Measurements from ENCODE around the gene NUP88. TPM values are rescaled to one million over a fixed set of nuclear protein-coding genes. Genes with fewer than 3 reads are reported as not detected.

Gene NUP88
- total and polyA plus RNA-seq, 10 of the 15 experiments (the other 5 are each of a cell fraction or from before 2014, with no cell fraction given), result 110 to 244 (median 188) TPM

DNA sequence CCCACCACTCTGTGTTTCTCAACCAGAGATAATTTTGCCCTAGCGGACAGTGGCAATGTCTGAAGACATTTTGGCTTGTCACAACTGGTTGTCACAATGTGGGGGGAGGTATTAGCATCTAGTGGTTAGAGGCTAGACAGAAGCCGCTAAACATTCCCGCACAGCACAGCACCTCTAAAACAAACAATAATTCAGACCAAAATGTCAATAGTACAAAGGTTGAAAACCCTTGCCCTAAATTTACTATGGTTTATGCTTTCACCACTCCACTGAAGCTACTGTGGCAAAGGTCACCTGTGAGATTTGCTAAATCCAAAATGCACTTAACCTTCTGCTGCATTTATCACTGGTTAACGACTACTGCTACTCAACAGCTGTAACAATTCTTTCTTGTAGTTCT, 14.1 kb downstream of the NUP88 start (continued):
- TF ChIP-seq ESRRA (IDR thresholded peaks at IDR 0.05; ENCODE audit: low read length), result no peak
- no peak for TF ChIP-seq JUND (IDR thresholded peaks at IDR 0.05; ENCODE audit: low read depth, low read length)
- no peak for TF ChIP-seq TCF12 (IDR thresholded peaks at IDR 0.05; ENCODE audit: low read depth, low read length)
- TF ChIP-seq CHD2 (IDR thresholded peaks at IDR 0.05; ENCODE audit: borderline replicate concordance, low read depth, low read length), result no peak
- TF ChIP-seq TAF1 (IDR thresholded peaks at IDR 0.05; ENCODE audit: borderline replicate concordance, low read depth, low read length), result no peak
- no peak for TF ChIP-seq BRCA1 (IDR thresholded peaks at IDR 0.05; ENCODE audit: low read depth, low read length)
- TF ChIP-seq NR2F1 (conservative IDR thresholded peaks at IDR 0.05), result no peak

DNA sequence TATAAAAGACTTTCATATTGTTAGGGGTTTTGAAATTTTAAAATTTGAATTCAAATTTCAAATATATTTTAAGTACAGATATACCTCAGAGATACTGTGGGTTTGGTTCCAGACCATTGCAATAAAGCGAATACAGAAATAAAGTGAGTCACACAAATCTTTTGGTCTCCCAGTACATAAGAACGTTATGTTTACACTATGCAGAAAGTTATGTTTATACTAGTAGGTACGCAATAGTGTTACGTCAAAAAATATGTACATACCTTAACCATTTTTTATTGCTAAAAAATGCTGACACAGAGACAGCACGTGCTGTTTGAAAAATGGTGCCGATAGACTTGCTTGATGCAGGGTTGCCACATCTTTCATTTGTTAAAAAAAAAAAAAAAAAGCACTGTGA, 19.7 kb downstream of the NUP88 start:
- POLR2A ChIA-PET, result no interaction called here
- Histone ChIP-seq H3K9me3 (replicated peaks; ENCODE audit: control insufficient read depth, insufficient read depth, low read length) (no peaks in the 10 kb centered on the region; the same call in 2 of the 3 replicates), H3K79me2 (ENCODE audit: control insufficient read depth, insufficient read depth, low read length) (no peaks in the 10 kb centered on the region; the same call in 1 of the 2 replicates), H3K27ac (ENCODE audit: control insufficient read depth, insufficient read depth) (no peak overlapping the region), H3K4me3 (no peak overlapping the region), H3K36me3 (ENCODE audit: control insufficient read depth in 2 of 2, insufficient read depth in 2 of 2, low read length in 1 of 2) (peaks cover 9 to 48% of the 10 kb centered on the region in 2 experiments), H3K9ac (ENCODE audit: control insufficient read depth, insufficient read depth, low read length) (no peak overlapping the region), H2AFZ (ENCODE audit: control insufficient read depth, low read depth, low read length) (no peak overlapping the region), H3K4me2 (ENCODE audit: control insufficient read depth, insufficient read depth) (no peak overlapping the region), H4K20me1 (ENCODE audit: control insufficient read depth, insufficient read depth) (no peaks in the 10 kb centered on the region), H3K27me3 (replicated peaks in 1 of 2; ENCODE audit: control insufficient read depth in 2 of 2, insufficient read depth in 2 of 2, low read length in 1 of 2) (no peaks in the 10 kb centered on the region), H3K4me1 (ENCODE audit: control insufficient read depth, insufficient read depth, low read length) (peaks cover 5% of the 10 kb centered on the region; the same call in 1 of the 2 replicates)
- intact Hi-C loops (cut with micrococcal nuclease; ENCODE audit: unreplicated experiment) (no loop called here), in situ Hi-C loops (cut with MboI) (no loop called here)
- SMC1A ChIA-PET (ENCODE audit: uncharacterized antibody, unreplicated experiment), result no interaction called here
- DNase-seq (ENCODE audit: low read depth, low spot score), result no peak
- no peak for ATAC-seq
- FAIRE-seq, result no peak
- RAD21 ChIA-PET (ENCODE audit: unreplicated experiment), result no interaction called here
- 86% methylated on average over 6 of the region's 6 CpGs for WGBS (ENCODE audit: insufficient coverage, insufficient replicate concordance, low lambda C conversion rate, missing lambda C conversion rate)
- CTCF ChIA-PET, result no interaction called here
- no TSS peak for BruUV-seq (replicated peaks)
- TF ChIP-seq SMC3 (IDR thresholded peaks at IDR 0.05; ENCODE audit: borderline replicate concordance, low read length) (no peak), SP1 (IDR thresholded peaks at IDR 0.05; ENCODE audit: low read depth, low read length) (no peak), GATAD2B (conservative IDR thresholded peaks at IDR 0.05; ENCODE audit: low read depth) (no peak), NFXL1 (IDR thresholded peaks at IDR 0.05; ENCODE audit: borderline replicate concordance) (no peak), MXI1 (IDR thresholded peaks at IDR 0.05; ENCODE audit: low read depth, low read length) (no peak), ZNF207 (IDR thresholded peaks at IDR 0.05; ENCODE audit: borderline replicate concordance) (no peak), CBX3 (IDR thresholded peaks at IDR 0.05; ENCODE audit: borderline replicate concordance, low read depth) (no peak), EED (IDR thresholded peaks at IDR 0.05; ENCODE audit: low read depth) (no peak), CREB1 (IDR thresholded peaks at IDR 0.05; ENCODE audit: low read depth) (no peak), BHLHE40 (IDR thresholded peaks at IDR 0.05; ENCODE audit: borderline replicate concordance in 1 of 2, low read depth in 2 of 2, low read length in 1 of 2) (no peak), RCOR1 (conservative IDR thresholded peaks at IDR 0.05; ENCODE audit: low read depth, low read length) (no peak), MYB (IDR thresholded peaks at IDR 0.05; ENCODE audit: borderline replicate concordance, low read depth, low read length) (no peak), HCFC1 (IDR thresholded peaks at IDR 0.05; ENCODE audit: low read length) (no peak), RFX5 (IDR thresholded peaks at IDR 0.05; ENCODE audit: low read depth, low read length) (no peak), FOXM1 (IDR thresholded peaks at IDR 0.05; ENCODE audit: low read depth, low read length) (no peak), RAD21 (IDR thresholded peaks at IDR 0.05; ENCODE audit: insufficient read depth, low read depth, low read length) (no peak), MEF2B (IDR thresholded peaks at IDR 0.05; ENCODE audit: partially characterized antibody, poor library complexity, severe bottlenecking) (no peak)
- TF ChIP-seq, protein P1, sequence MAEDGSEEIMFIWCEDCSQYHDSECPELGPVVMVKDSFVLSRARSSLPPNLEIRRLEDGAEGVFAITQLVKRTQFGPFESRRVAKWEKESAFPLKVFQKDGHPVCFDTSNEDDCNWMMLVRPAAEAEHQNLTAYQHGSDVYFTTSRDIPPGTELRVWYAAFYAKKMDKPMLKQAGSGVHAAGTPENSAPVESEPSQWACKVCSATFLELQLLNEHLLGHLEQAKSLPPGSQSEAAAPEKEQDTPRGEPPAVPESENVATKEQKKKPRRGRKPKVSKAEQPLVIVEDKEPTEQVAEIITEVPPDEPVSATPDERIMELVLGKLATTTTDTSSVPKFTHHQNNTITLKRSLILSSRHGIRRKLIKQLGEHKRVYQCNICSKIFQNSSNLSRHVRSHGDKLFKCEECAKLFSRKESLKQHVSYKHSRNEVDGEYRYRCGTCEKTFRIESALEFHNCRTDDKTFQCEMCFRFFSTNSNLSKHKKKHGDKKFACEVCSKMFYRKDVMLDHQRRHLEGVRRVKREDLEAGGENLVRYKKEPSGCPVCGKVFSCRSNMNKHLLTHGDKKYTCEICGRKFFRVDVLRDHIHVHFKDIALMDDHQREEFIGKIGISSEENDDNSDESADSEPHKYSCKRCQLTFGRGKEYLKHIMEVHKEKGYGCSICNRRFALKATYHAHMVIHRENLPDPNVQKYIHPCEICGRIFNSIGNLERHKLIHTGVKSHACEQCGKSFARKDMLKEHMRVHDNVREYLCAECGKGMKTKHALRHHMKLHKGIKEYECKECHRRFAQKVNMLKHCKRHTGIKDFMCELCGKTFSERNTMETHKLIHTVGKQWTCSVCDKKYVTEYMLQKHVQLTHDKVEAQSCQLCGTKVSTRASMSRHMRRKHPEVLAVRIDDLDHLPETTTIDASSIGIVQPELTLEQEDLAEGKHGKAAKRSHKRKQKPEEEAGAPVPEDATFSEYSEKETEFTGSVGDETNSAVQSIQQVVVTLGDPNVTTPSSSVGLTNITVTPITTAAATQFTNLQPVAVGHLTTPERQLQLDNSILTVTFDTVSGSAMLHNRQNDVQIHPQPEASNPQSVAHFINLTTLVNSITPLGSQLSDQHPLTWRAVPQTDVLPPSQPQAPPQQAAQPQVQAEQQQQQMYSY (CRISPR knock-in tag; IDR thresholded peaks at IDR 0.05), result no peak

Measured in GM12878 (cell line).